Measurements from ENCODE around the gene NDFIP1. TPM values are rescaled to one million over a fixed set of nuclear protein-coding genes. Genes with fewer than 3 reads are reported as not detected.

The NDFIP1 gene
- total and polyA plus RNA-seq, 2 of the 8 experiments (the other 6 are each of a cell fraction or from before 2014, with no cell fraction given) = 8.8 to 27.1 TPM

- TF ChIP-seq, protein P1, sequence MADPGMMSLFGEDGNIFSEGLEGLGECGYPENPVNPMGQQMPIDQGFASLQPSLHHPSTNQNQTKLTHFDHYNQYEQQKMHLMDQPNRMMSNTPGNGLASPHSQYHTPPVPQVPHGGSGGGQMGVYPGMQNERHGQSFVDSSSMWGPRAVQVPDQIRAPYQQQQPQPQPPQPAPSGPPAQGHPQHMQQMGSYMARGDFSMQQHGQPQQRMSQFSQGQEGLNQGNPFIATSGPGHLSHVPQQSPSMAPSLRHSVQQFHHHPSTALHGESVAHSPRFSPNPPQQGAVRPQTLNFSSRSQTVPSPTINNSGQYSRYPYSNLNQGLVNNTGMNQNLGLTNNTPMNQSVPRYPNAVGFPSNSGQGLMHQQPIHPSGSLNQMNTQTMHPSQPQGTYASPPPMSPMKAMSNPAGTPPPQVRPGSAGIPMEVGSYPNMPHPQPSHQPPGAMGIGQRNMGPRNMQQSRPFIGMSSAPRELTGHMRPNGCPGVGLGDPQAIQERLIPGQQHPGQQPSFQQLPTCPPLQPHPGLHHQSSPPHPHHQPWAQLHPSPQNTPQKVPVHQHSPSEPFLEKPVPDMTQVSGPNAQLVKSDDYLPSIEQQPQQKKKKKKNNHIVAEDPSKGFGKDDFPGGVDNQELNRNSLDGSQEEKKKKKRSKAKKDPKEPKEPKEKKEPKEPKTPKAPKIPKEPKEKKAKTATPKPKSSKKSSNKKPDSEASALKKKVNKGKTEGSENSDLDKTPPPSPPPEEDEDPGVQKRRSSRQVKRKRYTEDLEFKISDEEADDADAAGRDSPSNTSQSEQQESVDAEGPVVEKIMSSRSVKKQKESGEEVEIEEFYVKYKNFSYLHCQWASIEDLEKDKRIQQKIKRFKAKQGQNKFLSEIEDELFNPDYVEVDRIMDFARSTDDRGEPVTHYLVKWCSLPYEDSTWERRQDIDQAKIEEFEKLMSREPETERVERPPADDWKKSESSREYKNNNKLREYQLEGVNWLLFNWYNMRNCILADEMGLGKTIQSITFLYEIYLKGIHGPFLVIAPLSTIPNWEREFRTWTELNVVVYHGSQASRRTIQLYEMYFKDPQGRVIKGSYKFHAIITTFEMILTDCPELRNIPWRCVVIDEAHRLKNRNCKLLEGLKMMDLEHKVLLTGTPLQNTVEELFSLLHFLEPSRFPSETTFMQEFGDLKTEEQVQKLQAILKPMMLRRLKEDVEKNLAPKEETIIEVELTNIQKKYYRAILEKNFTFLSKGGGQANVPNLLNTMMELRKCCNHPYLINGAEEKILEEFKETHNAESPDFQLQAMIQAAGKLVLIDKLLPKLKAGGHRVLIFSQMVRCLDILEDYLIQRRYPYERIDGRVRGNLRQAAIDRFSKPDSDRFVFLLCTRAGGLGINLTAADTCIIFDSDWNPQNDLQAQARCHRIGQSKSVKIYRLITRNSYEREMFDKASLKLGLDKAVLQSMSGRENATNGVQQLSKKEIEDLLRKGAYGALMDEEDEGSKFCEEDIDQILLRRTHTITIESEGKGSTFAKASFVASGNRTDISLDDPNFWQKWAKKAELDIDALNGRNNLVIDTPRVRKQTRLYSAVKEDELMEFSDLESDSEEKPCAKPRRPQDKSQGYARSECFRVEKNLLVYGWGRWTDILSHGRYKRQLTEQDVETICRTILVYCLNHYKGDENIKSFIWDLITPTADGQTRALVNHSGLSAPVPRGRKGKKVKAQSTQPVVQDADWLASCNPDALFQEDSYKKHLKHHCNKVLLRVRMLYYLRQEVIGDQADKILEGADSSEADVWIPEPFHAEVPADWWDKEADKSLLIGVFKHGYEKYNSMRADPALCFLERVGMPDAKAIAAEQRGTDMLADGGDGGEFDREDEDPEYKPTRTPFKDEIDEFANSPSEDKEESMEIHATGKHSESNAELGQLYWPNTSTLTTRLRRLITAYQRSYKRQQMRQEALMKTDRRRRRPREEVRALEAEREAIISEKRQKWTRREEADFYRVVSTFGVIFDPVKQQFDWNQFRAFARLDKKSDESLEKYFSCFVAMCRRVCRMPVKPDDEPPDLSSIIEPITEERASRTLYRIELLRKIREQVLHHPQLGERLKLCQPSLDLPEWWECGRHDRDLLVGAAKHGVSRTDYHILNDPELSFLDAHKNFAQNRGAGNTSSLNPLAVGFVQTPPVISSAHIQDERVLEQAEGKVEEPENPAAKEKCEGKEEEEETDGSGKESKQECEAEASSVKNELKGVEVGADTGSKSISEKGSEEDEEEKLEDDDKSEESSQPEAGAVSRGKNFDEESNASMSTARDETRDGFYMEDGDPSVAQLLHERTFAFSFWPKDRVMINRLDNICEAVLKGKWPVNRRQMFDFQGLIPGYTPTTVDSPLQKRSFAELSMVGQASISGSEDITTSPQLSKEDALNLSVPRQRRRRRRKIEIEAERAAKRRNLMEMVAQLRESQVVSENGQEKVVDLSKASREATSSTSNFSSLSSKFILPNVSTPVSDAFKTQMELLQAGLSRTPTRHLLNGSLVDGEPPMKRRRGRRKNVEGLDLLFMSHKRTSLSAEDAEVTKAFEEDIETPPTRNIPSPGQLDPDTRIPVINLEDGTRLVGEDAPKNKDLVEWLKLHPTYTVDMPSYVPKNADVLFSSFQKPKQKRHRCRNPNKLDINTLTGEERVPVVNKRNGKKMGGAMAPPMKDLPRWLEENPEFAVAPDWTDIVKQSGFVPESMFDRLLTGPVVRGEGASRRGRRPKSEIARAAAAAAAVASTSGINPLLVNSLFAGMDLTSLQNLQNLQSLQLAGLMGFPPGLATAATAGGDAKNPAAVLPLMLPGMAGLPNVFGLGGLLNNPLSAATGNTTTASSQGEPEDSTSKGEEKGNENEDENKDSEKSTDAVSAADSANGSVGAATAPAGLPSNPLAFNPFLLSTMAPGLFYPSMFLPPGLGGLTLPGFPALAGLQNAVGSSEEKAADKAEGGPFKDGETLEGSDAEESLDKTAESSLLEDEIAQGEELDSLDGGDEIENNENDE (IDR thresholded peaks at IDR 0.05; ENCODE audit: insufficient replicate concordance, low read length) = no peak
- TF ChIP-seq RXRA (IDR thresholded peaks at IDR 0.05; ENCODE audit: insufficient read depth, low read depth, low read length) = no peak
These were observed 84.5 kb downstream of the NDFIP1 start (continued) for GRCh38 chr5:142193114-142193428.
